HG03521 (cell line): ENCODE measurements around the gene SNX1.
"Not testable (repeated sequence)": the region's sequence is repeated elsewhere in the genome, so short reads cannot be mapped to it uniquely, and the experiment has no call there.

Source experiments
- ATAC-seq: cut with Tn5 transposase; IDR thresholded peaks from one replicate; pipeline ENCODE4 v1.9.1; 2021; ENCODE audit warnings: mild to moderate bottlenecking, moderate library complexity; ENCODE audit not compliant: unreplicated experiment

Gene SNX1

GRCh38 chr15:64112073-64112772 lies 16.4 kb downstream of the SNX1 start:
- ATAC-seq, result no peak

GRCh38 chr15:64112904-64113303 lies 17.1 kb downstream of the SNX1 start:
- no peak for ATAC-seq

GRCh38 chr15:64117759-64118487 lies 22.1 kb downstream of the SNX1 start:
- ATAC-seq, result no peak

- ATAC-seq, result not testable (repeated sequence)
Measured at GRCh38 chr15:64120322-64120721, 24.5 kb downstream of the SNX1 start.

GRCh38 chr15:64121614-64122013 lies 25.8 kb downstream of the SNX1 start:
- no peak for ATAC-seq

- no peak for ATAC-seq
Measured at GRCh38 chr15:64122444-64122843, 26.7 kb downstream of the SNX1 start.

GRCh38 chr15:64122936-64123351 lies 27.2 kb downstream of the SNX1 start:
- no peak for ATAC-seq

- no peak for ATAC-seq
Measured at GRCh38 chr15:64125978-64126377, 30.2 kb downstream of the SNX1 start.

GRCh38 chr15:64127521-64128270 lies 31.9 kb downstream of the SNX1 start:
- no peak for ATAC-seq

GRCh38 chr15:64130159-64130558 lies 34.4 kb downstream of the SNX1 start:
- ATAC-seq, result no peak

- ATAC-seq, result no peak
Measured at GRCh38 chr15:64131547-64131946, 35.8 kb downstream of the SNX1 start.

GRCh38 chr15:64132217-64132616 lies 36.4 kb downstream of the SNX1 start:
- no peak for ATAC-seq

GRCh38 chr15:64133623-64134344 lies 38.0 kb downstream of the SNX1 start:
- ATAC-seq, result no peak

- ATAC-seq, result no peak
Measured at GRCh38 chr15:64134345-64134829, 38.6 kb downstream of the SNX1 start.

- ATAC-seq, result no peak
Measured at GRCh38 chr15:64136347-64136746, 40.6 kb downstream of the SNX1 start.

GRCh38 chr15:64137226-64137833 lies 41.5 kb downstream of the SNX1 start:
- no peak for ATAC-seq

- no peak for ATAC-seq
Measured at GRCh38 chr15:64138331-64138941, 42.7 kb downstream of the SNX1 start.

- ATAC-seq, result no peak
Measured at GRCh38 chr15:64141798-64142512, 46.2 kb downstream of the SNX1 start.

- ATAC-seq, result no peak
Measured at GRCh38 chr15:64143276-64143675, 47.5 kb downstream of the SNX1 start.
